ENCODE measurements around the gene RRAGB. TPM values are rescaled to one million over a fixed set of nuclear protein-coding genes. Genes with fewer than 3 reads are reported as not detected.
"Not testable (repeated sequence)": the region's sequence is repeated elsewhere in the genome, so short reads cannot be mapped to it uniquely, and the experiment has no call there.

The RRAGB gene
- total RNA-seq, 1 experiment from 2014 or later: 10.4 TPM

GRCh38 chrX:55748463-55748862, 30.9 kb downstream of the RRAGB start:
- H2AFZ ChIP-seq (ENCODE audit: low read length); H3K79me2 ChIP-seq (ENCODE audit: low read length); H4K20me1 ChIP-seq (ENCODE audit: insufficient read depth, low read depth, low read length); H3K9me2 ChIP-seq (replicated peaks; ENCODE audit: insufficient read depth, low read length); H3K9ac ChIP-seq (ENCODE audit: low read length); H3K4me3 ChIP-seq (ENCODE audit: low read length); H3K9me3 ChIP-seq (ENCODE audit: low read length); DNase-seq; H3K27me3 ChIP-seq (ENCODE audit: low read length); H3K4me1 ChIP-seq (ENCODE audit: low read length); H3K36me3 ChIP-seq (ENCODE audit: insufficient read depth, low read length); H3K4me2 ChIP-seq (ENCODE audit: low read depth, low read length, poor library complexity, severe bottlenecking); H3K27ac ChIP-seq (ENCODE audit: low read length): not testable (repeated sequence)

- no peaks in the 10 kb centered on the region for H3K9me2 ChIP-seq (replicated peaks; ENCODE audit: insufficient read depth, low read length)
- H3K79me2 ChIP-seq (ENCODE audit: low read length): no peaks in the 10 kb centered on the region
- H2AFZ ChIP-seq (ENCODE audit: low read length): no peak overlapping the region
- no peak overlapping the region for H3K4me2 ChIP-seq (ENCODE audit: low read depth, low read length, poor library complexity, severe bottlenecking)
- no peak overlapping the region for H3K4me3 ChIP-seq (ENCODE audit: low read length)
- H3K4me1 ChIP-seq (ENCODE audit: low read length): no peaks in the 10 kb centered on the region
- no peaks in the 10 kb centered on the region for H3K9me3 ChIP-seq (ENCODE audit: low read length)
- H4K20me1 ChIP-seq (ENCODE audit: insufficient read depth, low read depth, low read length): no peaks in the 10 kb centered on the region
- no peak for DNase-seq
- H3K27me3 ChIP-seq (ENCODE audit: low read length): no peaks in the 10 kb centered on the region
- no peak overlapping the region for H3K27ac ChIP-seq (ENCODE audit: low read length)
- H3K36me3 ChIP-seq (ENCODE audit: insufficient read depth, low read length): peaks cover 8% of the 10 kb centered on the region
- no peak overlapping the region for H3K9ac ChIP-seq (ENCODE audit: low read length)
Measured at GRCh38 chrX:55750256-55750655, 32.7 kb downstream of the RRAGB start.

- Histone ChIP-seq H3K27me3 (ENCODE audit: low read length) (no peaks in the 10 kb centered on the region), H3K9ac (ENCODE audit: low read length) (no peak overlapping the region), H3K27ac (ENCODE audit: low read length) (no peak overlapping the region), H3K4me1 (ENCODE audit: low read length) (no peaks in the 10 kb centered on the region), H3K36me3 (ENCODE audit: insufficient read depth, low read length) (0 out of 2 replicates have a peak, but pooled peaks cover 10% of the 10 kb centered on the region), H3K4me3 (ENCODE audit: low read length) (no peak overlapping the region), H3K4me2 (ENCODE audit: low read depth, low read length, poor library complexity, severe bottlenecking) (no peak overlapping the region), H4K20me1 (ENCODE audit: insufficient read depth, low read depth, low read length) (no peaks in the 10 kb centered on the region), H2AFZ (ENCODE audit: low read length) (no peak overlapping the region), H3K9me2 (replicated peaks; ENCODE audit: insufficient read depth, low read length) (no peaks in the 10 kb centered on the region), H3K9me3 (ENCODE audit: low read length) (no peaks in the 10 kb centered on the region), H3K79me2 (ENCODE audit: low read length) (no peaks in the 10 kb centered on the region)
- no peak for DNase-seq
Measured at GRCh38 chrX:55754861-55755294, 37.3 kb downstream of the RRAGB start.

GRCh38 chrX:55758033-55758432, 40.5 kb downstream of the RRAGB start:
- H3K4me3 ChIP-seq (ENCODE audit: low read length): no peak overlapping the region
- H3K9me3 ChIP-seq (ENCODE audit: low read length): no peaks in the 10 kb centered on the region
- H3K4me2 ChIP-seq (ENCODE audit: low read depth, low read length, poor library complexity, severe bottlenecking): no peak overlapping the region
- 0 out of 2 replicates have a peak, but pooled peaks cover 10% of the 10 kb centered on the region for H3K36me3 ChIP-seq (ENCODE audit: insufficient read depth, low read length)
- no peaks in the 10 kb centered on the region for H4K20me1 ChIP-seq (ENCODE audit: insufficient read depth, low read depth, low read length)
- no peak overlapping the region for H2AFZ ChIP-seq (ENCODE audit: low read length)
- H3K9ac ChIP-seq (ENCODE audit: low read length): no peak overlapping the region
- H3K27ac ChIP-seq (ENCODE audit: low read length): no peak overlapping the region
- no peaks in the 10 kb centered on the region for H3K27me3 ChIP-seq (ENCODE audit: low read length)
- no peaks in the 10 kb centered on the region for H3K9me2 ChIP-seq (replicated peaks; ENCODE audit: insufficient read depth, low read length)
- H3K4me1 ChIP-seq (ENCODE audit: low read length): no peaks in the 10 kb centered on the region
- DNase-seq: no peak
- no peaks in the 10 kb centered on the region for H3K79me2 ChIP-seq (ENCODE audit: low read length)

GRCh38 chrX:55759478-55759877, 41.9 kb downstream of the RRAGB start:
- H3K27me3 ChIP-seq (ENCODE audit: low read length): no peaks in the 10 kb centered on the region
- no peak overlapping the region for H3K4me2 ChIP-seq (ENCODE audit: low read depth, low read length, poor library complexity, severe bottlenecking)
- H3K4me1 ChIP-seq (ENCODE audit: low read length): no peaks in the 10 kb centered on the region
- no peaks in the 10 kb centered on the region for H4K20me1 ChIP-seq (ENCODE audit: insufficient read depth, low read depth, low read length)
- H3K9ac ChIP-seq (ENCODE audit: low read length): no peak overlapping the region
- H3K9me3 ChIP-seq (ENCODE audit: low read length): no peaks in the 10 kb centered on the region
- no peaks in the 10 kb centered on the region for H3K79me2 ChIP-seq (ENCODE audit: low read length)
- DNase-seq: no peak
- no peaks in the 10 kb centered on the region for H3K9me2 ChIP-seq (replicated peaks; ENCODE audit: insufficient read depth, low read length)
- 0 out of 2 replicates have a peak, but pooled peaks cover 10% of the 10 kb centered on the region for H3K36me3 ChIP-seq (ENCODE audit: insufficient read depth, low read length)
- H3K27ac ChIP-seq (ENCODE audit: low read length): no peak overlapping the region
- H2AFZ ChIP-seq (ENCODE audit: low read length): no peak overlapping the region
- no peak overlapping the region for H3K4me3 ChIP-seq (ENCODE audit: low read length)

- 0 out of 2 replicates have a peak, but pooled peaks cover 3% of the 10 kb centered on the region for H3K36me3 ChIP-seq (ENCODE audit: insufficient read depth, low read length)
- no peak overlapping the region for H3K4me3 ChIP-seq (ENCODE audit: low read length)
- no peak overlapping the region for H3K9ac ChIP-seq (ENCODE audit: low read length)
- no peak overlapping the region for H2AFZ ChIP-seq (ENCODE audit: low read length)
- H3K27ac ChIP-seq (ENCODE audit: low read length): no peak overlapping the region
- DNase-seq: no peak
- H3K4me1 ChIP-seq (ENCODE audit: low read length): no peaks in the 10 kb centered on the region
- H3K4me2 ChIP-seq (ENCODE audit: low read depth, low read length, poor library complexity, severe bottlenecking): no peak overlapping the region
- H3K9me2 ChIP-seq (replicated peaks; ENCODE audit: insufficient read depth, low read length): no peaks in the 10 kb centered on the region
- no peaks in the 10 kb centered on the region for H3K79me2 ChIP-seq (ENCODE audit: low read length)
- peaks cover 3% of the 10 kb centered on the region; the same call in 1 of the 2 replicates for H3K9me3 ChIP-seq (ENCODE audit: low read length)
- no peaks in the 10 kb centered on the region for H3K27me3 ChIP-seq (ENCODE audit: low read length)
- H4K20me1 ChIP-seq (ENCODE audit: insufficient read depth, low read depth, low read length): no peaks in the 10 kb centered on the region
Measured at GRCh38 chrX:55767100-55767499, 49.6 kb downstream of the RRAGB start.

GRCh38 chrX:55774419-55774818, 56.9 kb downstream of the RRAGB start:
- not testable (repeated sequence) for H3K4me2 ChIP-seq (ENCODE audit: low read depth, low read length, poor library complexity, severe bottlenecking); H3K9me3 ChIP-seq (ENCODE audit: low read length); H3K79me2 ChIP-seq (ENCODE audit: low read length); DNase-seq; H3K9me2 ChIP-seq (replicated peaks; ENCODE audit: insufficient read depth, low read length); H3K27ac ChIP-seq (ENCODE audit: low read length); H2AFZ ChIP-seq (ENCODE audit: low read length); H3K9ac ChIP-seq (ENCODE audit: low read length); H3K4me3 ChIP-seq (ENCODE audit: low read length); H3K36me3 ChIP-seq (ENCODE audit: insufficient read depth, low read length); H4K20me1 ChIP-seq (ENCODE audit: insufficient read depth, low read depth, low read length); H3K4me1 ChIP-seq (ENCODE audit: low read length); H3K27me3 ChIP-seq (ENCODE audit: low read length)

- H2AFZ ChIP-seq (ENCODE audit: low read length): no peak overlapping the region
- no peaks in the 10 kb centered on the region for H4K20me1 ChIP-seq (ENCODE audit: insufficient read depth, low read depth, low read length)
- H3K4me1 ChIP-seq (ENCODE audit: low read length): no peaks in the 10 kb centered on the region
- no peaks in the 10 kb centered on the region for H3K36me3 ChIP-seq (ENCODE audit: insufficient read depth, low read length)
- H3K4me2 ChIP-seq (ENCODE audit: low read depth, low read length, poor library complexity, severe bottlenecking): no peak overlapping the region
- no peak overlapping the region for H3K4me3 ChIP-seq (ENCODE audit: low read length)
- no peak overlapping the region for H3K27ac ChIP-seq (ENCODE audit: low read length)
- no peaks in the 10 kb centered on the region for H3K9me2 ChIP-seq (replicated peaks; ENCODE audit: insufficient read depth, low read length)
- H3K9me3 ChIP-seq (ENCODE audit: low read length): no peaks in the 10 kb centered on the region
- no peak overlapping the region for H3K9ac ChIP-seq (ENCODE audit: low read length)
- no peaks in the 10 kb centered on the region for H3K79me2 ChIP-seq (ENCODE audit: low read length)
- H3K27me3 ChIP-seq (ENCODE audit: low read length): no peaks in the 10 kb centered on the region
- no peak for DNase-seq
Measured at GRCh38 chrX:55777596-55777995, 60.0 kb downstream of the RRAGB start.

GRCh38 chrX:55778322-55778721, 60.8 kb downstream of the RRAGB start:
- H3K27me3 ChIP-seq (ENCODE audit: low read length): no peaks in the 10 kb centered on the region
- no peak overlapping the region for H3K27ac ChIP-seq (ENCODE audit: low read length)
- no peak overlapping the region for H3K9ac ChIP-seq (ENCODE audit: low read length)
- DNase-seq: no peak
- H3K4me1 ChIP-seq (ENCODE audit: low read length): no peaks in the 10 kb centered on the region
- no peak overlapping the region for H3K4me2 ChIP-seq (ENCODE audit: low read depth, low read length, poor library complexity, severe bottlenecking)
- H3K9me3 ChIP-seq (ENCODE audit: low read length): no peaks in the 10 kb centered on the region
- no peaks in the 10 kb centered on the region for H3K79me2 ChIP-seq (ENCODE audit: low read length)
- H3K9me2 ChIP-seq (replicated peaks; ENCODE audit: insufficient read depth, low read length): no peaks in the 10 kb centered on the region
- no peak overlapping the region for H2AFZ ChIP-seq (ENCODE audit: low read length)
- H4K20me1 ChIP-seq (ENCODE audit: insufficient read depth, low read depth, low read length): no peaks in the 10 kb centered on the region
- no peak overlapping the region for H3K4me3 ChIP-seq (ENCODE audit: low read length)
- H3K36me3 ChIP-seq (ENCODE audit: insufficient read depth, low read length): no peaks in the 10 kb centered on the region

All from Karpas-422 (cell line).